CD4-positive, alpha-beta T cell treated with Interleukin-6 at 100 ng/mL for 8 hours (primary cell): ENCODE results near the gene PPP1R14D.
"Not testable (repeated sequence)": the region's sequence is repeated elsewhere in the genome, so short reads cannot be mapped to it uniquely, and the experiment has no call there.

Experiments
- DNase-seq: peaks from one replicate; pipeline ENCODE4 v3.0.0-alpha.2; 2020; ENCODE audit warnings: mixed read lengths, low spot score

The PPP1R14D gene, protein sequence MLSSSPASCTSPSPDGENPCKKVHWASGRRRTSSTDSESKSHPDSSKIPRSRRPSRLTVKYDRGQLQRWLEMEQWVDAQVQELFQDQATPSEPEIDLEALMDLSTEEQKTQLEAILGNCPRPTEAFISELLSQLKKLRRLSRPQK

GRCh38 chr15:40828447-40829036 is at the start of gene PPP1R14D:
Gene PPP1R14D, minus strand, starts transcription at chr15:40828708. Its CDS starts 67 bp downstream, at chr15:40828641.
- DNase-seq, result no peak

- DNase-seq, result no peak
These were observed 49.2 kb upstream of the PPP1R14D start for GRCh38 chr15:40877694-40878093.

GRCh38 chr15:40875991-40876730 is 47.7 kb upstream of the PPP1R14D start:
- no peak for DNase-seq

GRCh38 chr15:40873694-40874561 is 45.4 kb upstream of the PPP1R14D start, which contains the start of gene RHOV:
Gene RHOV, minus strand, starts transcription at chr15:40874234. Its CDS starts 95 bp downstream, at chr15:40874139.
- peak; percentile 44 for DNase-seq

- no peak for DNase-seq
These were observed 44.5 kb upstream of the PPP1R14D start for GRCh38 chr15:40872791-40873693.

DNA sequence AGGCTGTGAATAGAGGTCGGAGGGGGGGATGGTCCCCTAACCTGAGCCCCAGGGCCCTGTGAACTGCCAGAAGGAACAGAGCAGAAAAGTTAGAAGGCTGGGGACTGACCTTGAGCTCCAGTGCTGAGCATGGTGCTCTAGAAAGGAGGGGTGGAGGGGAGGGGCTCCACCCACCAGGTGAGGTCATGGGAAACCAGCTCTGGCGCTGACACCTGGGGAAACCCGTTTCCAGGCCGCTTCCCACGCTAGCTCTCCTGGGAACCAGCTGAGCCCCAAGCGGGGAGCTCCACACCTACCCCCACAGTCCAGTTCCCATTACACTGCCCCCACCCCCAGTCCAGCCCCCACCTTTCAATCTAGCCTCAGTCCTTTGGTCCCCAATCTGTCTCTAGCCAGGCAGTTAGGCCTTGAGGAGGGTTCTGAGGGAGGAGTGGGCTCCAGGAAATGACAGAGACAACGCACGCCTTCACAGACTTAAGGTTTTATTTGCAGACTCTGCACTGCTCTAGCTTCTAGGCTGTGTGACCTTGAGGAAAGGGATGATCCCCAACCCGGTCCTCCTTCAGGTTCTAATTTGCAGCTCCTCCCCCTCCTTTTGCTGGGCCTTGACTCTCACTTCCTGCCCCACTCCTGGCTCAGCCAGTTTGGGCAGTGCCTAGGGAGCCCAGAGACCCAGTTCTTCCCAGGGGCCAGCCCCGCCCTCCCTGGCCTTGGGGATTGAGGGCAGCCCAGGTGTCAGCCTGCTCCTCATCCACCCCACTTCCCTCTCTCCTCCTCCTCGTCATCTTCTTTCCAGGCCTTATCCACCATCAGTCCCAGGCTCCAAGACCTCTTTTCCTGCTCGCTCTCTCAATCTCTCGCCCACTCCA is 43.5 kb upstream of the PPP1R14D start:
- DNase-seq, result no peak

GRCh38 chr15:40870716-40871115 is 42.2 kb upstream of the PPP1R14D start:
- DNase-seq, result no peak

DNA sequence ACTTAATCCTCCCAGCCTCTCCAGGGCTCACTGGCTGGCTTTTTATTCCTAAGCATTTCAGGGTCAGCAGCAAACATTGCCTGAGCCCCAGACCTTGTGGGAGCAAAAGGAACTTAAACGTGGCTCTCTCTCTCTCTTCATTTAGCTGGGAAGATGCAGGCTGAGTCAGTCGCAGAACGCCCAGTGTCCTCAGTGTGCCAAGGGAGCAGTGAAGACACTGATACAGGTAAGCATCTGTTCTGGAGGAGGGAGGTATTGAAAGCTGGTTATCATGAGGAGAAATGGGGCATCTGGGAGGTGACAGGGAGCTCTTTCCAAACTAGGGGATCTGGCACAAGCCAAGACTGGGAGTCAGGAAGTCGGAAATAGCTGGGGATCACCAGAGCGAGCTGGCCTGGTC is 41.2 kb upstream of the PPP1R14D start:
- DNase-seq, result no peak

- DNase-seq, result no peak
These were observed 38.7 kb upstream of the PPP1R14D start for GRCh38 chr15:40867199-40867598.

GRCh38 chr15:40863660-40864270 is 35.3 kb upstream of the PPP1R14D start:
- no peak for DNase-seq

GRCh38 chr15:40861147-40861546 is 32.6 kb upstream of the PPP1R14D start:
- not testable (repeated sequence) for DNase-seq

- DNase-seq, result peak; percentile 78
These were observed 30.8 kb upstream of the PPP1R14D start for GRCh38 chr15:40859206-40859851.

- no peak for DNase-seq
These were observed 30.2 kb upstream of the PPP1R14D start for GRCh38 chr15:40858706-40859105.

DNA sequence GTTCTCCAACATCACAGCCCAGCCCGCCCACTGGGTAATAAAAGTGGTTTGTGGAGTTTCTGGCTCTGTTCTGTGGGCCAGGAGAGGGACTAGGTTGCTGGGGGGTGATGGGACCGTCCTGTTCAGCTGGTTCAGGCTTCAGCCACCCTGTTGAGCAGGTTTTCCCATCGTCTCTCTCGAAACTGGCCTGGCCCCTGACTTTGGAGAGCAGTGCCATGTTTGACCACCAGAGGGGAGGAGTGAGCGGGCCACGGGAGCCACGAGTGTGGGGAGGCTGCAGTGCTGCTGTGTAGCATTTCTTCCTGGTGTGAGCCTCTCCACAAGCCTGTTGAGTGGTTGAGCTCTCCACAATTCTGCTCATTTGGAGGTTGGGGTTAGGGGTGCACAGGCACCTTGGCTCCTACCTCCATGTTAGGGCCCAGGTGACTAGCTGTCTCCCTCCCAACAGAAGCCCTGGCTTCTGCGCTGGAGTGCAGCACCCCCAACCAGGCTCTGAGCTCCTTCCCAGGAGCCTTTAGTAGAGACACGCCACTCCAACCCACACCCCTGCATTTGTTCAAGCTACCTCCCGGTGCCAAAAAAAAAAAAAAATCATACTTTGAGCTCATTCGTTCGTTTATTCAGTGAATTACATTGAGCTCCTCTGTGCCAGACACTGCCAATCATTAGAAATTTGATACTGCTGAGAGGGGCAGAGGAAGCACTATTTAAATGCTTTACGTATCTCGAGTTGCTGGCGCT is 29.3 kb upstream of the PPP1R14D start:
- DNase-seq, result peak; percentile 69

DNA sequence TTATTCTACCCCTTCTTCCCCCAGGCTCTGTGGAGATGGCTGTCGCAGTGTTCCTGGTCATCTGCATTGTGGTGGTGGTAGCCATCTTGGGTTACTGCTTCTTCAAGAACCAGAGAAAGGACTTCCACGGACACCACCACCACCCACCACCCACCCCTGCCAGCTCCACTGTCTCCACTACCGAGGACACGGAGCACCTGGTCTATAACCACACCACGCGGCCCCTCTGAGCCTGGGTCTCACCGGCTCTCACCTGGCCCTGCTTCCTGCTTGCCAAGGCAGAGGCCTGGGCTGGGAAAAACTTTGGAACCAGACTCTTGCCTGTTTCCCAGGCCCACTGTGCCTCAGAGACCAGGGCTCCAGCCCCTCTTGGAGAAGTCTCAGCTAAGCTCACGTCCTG is 28.2 kb upstream of the PPP1R14D start:
- DNase-seq, result no peak

DNA sequence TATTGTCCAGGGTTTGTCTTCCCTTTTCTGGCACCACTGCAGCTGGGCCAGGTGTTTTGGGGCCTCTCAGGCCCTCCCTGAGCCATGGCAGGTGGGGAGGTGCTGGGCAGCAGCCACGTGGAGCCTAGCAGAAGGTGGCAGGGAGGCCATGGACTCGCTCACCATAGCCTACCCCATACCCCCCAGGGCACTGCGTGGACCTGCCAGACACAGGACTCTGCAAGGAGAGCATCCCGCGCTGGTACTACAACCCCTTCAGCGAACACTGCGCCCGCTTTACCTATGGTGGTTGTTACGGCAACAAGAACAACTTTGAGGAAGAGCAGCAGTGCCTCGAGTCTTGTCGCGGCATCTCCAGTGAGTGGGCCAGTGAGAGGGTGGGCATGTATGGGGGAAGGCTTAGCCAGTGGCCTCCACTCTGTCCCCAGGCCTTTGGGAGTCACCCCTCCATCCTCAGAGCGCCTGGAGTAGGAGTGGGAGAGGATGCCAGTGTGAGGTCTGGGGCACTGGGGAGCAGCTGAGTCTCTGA is 27.3 kb upstream of the PPP1R14D start:
- no peak for DNase-seq

GRCh38 chr15:40854161-40854560 is 25.7 kb upstream of the PPP1R14D start:
- no peak for DNase-seq

GRCh38 chr15:40853241-40853890 is 24.9 kb upstream of the PPP1R14D start:
- DNase-seq, result no peak
